Activated naive CD4-positive, alpha-beta T cell (primary cell): Measurements from ENCODE around the gene CACHD1.

Experiments used
- DNase-seq, 4 experiments: peaks; one replicate each; lab custom pipeline; 2025; lab: John Stamatoyannopoulos, UW

Gene CACHD1

GRCh38 chr1:64473367-64473766 lies 3.4 kb downstream of the CACHD1 start:
- no peak for DNase-seq

- no peak for DNase-seq
Measured at GRCh38 chr1:64474133-64474532, 4.2 kb downstream of the CACHD1 start.

GRCh38 chr1:64474665-64475439 lies 4.9 kb downstream of the CACHD1 start:
- DNase-seq = no peak

- DNase-seq = no peak
Measured at GRCh38 chr1:64476251-64476952, 6.5 kb downstream of the CACHD1 start.

GRCh38 chr1:64478594-64479470 lies 8.9 kb downstream of the CACHD1 start:
- DNase-seq = no peak

DNA sequence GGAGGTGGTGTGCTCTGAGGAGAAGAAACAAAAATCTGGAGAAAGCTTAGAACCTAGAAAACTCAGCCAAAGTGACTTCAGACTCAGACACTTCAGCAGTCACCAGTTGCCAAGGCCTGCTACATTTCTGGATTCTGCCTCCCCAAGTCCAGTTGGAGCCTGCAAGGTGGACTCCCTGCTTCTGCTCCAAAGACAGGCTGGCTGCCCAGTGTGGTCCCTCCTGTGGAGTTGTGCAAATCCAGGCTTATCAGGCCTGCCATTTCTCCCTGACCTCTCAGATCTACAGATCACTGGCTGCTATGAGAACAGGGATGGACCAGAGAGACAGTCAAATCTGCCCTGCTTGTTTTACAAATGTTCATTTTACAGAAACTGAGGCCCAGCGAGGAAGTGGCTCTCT lies 9.9 kb downstream of the CACHD1 start:
- DNase-seq = no peak

DNA sequence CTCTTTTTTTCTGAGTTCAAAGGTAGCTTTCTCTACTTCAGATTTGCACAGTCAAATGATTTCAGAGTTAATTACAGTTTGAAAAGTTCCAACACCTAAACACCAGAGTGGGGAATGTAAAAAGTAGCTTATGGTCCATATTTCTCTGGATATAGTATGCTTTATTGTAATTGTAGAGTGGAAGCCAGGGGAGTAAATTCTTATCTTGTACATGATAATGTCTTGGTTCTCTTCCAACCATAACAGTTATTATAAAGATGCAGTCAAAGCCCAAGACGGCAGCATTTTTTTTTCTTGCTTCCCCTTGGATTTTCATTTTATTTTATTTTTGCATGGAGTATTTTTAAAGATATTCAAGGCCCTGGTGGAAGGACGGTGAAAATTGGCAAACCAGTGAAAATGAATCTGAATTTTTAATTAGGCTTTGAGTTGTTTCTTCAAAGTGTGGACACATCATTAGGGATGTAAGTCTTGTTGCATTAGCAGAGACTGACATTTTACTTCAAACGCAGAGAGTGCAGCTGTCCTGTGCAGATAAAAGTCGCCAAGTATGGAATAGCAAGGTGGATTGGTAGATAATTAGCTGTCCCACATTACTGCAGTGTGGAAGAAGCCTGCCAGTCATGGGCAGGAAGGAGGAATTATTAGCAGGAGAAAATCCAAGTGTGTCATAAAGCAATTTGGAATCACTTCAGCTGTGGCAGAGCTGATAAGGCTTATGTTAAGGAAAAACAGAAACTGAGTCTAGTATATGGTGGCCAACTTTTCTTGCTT lies 11.3 kb downstream of the CACHD1 start:
- DNase-seq = no peak

DNA sequence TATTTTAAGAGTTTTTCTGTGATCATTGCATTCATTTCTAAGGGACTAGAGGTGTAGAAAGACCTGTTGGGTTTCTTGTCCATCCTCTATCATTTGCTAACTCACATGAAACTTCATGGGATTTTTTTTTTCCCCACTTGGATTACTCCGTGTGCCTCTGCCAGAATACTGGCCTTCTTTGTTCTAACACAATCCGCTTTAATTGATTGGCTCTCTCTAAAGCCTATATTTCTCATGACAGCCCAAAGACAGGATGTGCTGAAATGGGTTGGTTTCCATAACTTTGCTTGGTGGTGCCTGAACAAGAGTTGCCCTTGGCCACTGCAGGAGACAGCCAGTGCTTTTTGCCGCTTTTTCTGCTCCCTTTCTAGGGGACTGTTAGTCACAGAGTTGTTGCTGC lies 12.2 kb downstream of the CACHD1 start:
- DNase-seq = no peak

DNA sequence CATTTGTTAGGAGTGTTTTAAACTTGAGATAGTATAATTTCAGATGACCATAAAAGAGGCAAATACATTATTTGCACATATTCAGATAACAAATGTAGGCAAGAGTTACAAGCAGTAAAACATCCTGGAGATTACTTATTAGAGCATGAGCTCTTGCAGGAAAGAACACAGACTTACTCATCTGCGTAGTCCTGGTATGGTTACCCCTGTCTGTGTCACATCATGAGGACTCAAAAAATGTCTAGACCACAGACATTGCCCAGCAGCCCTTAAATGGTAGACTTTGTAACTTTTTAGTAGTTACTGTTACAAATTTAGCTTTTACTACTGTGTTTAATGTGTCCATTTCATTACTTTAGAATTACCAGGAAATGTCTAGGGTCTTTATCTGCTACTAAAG lies 12.8 kb downstream of the CACHD1 start:
- DNase-seq = no peak

GRCh38 chr1:64483731-64484414 lies 13.9 kb downstream of the CACHD1 start:
- no peak for DNase-seq

DNA sequence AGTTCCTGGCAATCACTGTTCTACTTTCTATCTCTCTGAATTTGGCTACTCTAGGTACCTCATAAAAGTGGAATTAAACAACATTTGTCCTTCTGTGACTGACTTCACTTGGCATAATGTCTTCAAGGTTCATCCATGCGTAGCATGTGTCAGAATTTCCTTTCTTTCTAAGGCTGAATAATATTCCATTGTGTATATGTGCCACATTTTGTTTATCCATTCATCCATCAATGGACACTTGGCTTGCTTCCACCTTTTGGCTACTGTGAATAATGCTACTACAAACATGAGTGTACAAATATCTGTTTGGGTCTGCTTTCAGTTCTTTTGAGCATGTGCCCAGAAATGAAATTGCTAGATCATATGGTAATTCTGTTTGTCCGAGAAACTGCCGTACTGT lies 14.7 kb downstream of the CACHD1 start:
- DNase-seq = no peak

DNA sequence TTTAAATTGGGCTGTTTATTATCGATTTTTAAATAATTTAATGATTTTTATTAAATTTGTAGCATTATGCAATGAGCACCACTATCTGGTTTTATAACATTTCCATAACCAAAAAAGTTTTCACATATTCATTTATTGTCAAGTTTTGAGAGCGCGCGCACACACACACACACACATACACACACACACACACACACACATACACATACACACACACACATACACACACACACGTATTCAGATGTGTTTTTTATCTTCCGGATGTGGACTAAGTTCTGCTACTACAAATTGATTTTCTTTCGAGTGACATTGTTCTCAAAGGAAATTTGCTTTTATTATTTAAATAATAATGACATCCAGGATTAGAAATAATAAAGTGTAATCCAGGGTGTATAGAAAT lies 16.3 kb downstream of the CACHD1 start:
- DNase-seq = no peak

- DNase-seq = no peak
Measured at GRCh38 chr1:64487061-64487460, 17.1 kb downstream of the CACHD1 start.

DNA sequence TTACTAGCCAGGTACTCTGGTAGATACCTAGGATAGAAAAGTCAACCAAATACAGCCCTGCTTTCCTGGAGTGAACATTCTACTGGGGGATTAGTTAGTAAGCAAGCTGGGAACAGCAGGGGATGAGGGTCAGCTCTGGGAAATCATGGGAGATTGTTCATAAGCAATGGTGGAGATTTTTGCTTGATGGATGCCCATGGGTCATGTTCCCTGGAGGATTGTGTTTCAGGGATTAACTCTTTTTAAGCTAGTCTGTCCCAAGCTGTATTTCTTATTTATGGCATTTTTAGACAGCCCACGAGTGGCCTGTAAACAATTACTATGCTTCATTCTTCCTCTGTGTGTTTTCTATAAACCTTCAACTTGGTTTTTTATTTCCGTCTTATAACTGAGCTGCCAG lies 18.9 kb downstream of the CACHD1 start:
- DNase-seq = no peak

GRCh38 chr1:64489707-64490106 lies 19.8 kb downstream of the CACHD1 start:
- no peak for DNase-seq

- DNase-seq = no peak
Measured at GRCh38 chr1:64490213-64490818, 20.4 kb downstream of the CACHD1 start.

- no peak for DNase-seq
Measured at GRCh38 chr1:64492424-64492823, 22.5 kb downstream of the CACHD1 start.

DNA sequence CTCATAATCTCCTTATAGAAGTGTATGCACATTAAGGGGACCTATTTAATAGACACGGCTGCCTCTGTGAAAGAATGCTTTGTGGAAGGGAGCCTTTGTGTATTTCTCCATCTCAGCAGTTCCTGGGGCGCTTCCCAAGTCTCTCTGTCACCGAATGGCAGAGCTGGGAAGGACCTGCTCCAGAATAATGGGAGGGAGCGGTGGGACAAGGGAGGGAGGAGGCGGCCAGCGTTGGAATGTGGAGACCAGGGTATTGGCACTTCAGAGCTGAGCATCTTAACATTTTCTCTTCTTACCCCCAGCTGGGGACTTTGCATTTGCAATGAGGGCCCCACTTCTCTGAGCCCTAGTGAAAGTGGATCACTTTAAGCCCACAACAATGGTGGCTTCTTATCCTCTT lies 23.9 kb downstream of the CACHD1 start:
- no peak for DNase-seq

GRCh38 chr1:64494659-64495058 lies 24.7 kb downstream of the CACHD1 start:
- no peak for DNase-seq

DNA sequence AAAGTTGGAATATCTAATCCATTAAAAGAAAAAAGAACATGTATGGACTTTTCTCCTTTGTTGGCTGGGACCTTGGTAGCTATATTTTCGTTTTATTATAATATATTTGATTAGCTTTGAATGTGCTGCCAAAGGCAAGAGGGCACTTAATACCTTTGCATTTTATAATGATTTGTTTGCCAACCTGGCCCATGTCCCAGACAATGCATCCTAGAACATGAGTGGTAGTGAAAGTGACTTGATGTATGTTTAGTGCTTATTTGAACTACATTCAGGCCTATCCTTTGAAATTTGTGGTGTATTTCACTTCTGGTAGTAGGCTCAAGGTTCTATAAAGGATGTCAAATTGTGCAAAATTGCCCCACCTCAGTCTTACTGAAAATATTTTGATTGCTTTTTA lies 25.9 kb downstream of the CACHD1 start:
- no peak for DNase-seq

DNA sequence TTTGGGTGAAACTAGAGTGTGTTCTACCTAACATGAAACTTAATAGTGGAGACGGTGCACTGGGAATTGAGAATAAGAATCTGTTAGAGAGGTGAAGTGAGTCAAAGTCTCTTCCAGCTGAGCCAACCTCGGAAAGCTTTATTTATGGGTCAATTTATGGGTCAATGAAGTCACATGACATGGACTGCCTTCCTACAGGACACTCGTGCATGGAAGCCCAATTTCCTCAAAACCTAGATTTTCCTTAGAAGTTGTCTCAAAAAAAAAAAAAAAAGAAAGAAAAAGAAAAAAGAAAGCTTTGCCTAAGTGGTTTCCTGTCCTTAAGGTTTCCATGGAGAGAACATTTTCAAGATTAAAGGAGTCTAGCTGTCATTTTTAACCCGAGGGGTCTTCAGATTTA lies 26.7 kb downstream of the CACHD1 start:
- no peak for DNase-seq
